CD4-positive, alpha-beta T cell (primary cell): ENCODE measurements around the gene OR6K6. TPM values are rescaled to one million over a fixed set of nuclear protein-coding genes. Genes with fewer than 3 reads are reported as not detected.

Source experiments
- ATAC-seq: fragments of 200-7000 bp; cut with Tn5 transposase; one replicate; pipeline ENCODE4 v1.10.0; 2022; ENCODE audit warnings: mild to moderate bottlenecking; ENCODE audit not compliant: poor library complexity
- CTCF ChIA-PET: fragments of 350-600 bp; sonication (Branson Sonifier 250); formaldehyde crosslinking; loops from one replicate; lab custom pipeline; 2021; ENCODE audit warnings: antibody characterized with exemption, inconsistent platforms; lab: Charles Lee
- POLR2A ChIA-PET: fragments of 350-600 bp; sonication (Branson Sonifier 250); formaldehyde crosslinking; loops from one replicate; lab custom pipeline; 2021; ENCODE audit warnings: antibody characterized with exemption, inconsistent platforms; lab: Charles Lee
- DNase-seq, 14 experiments: peaks; one replicate each; pipeline ENCODE4 v3.0.0-alpha.2; 2013 to 2020; ENCODE audit warnings: mixed read lengths in 2 of 14
- H3K27ac ChIP-seq, 2 donors: one replicate each; pipeline versions ENCODE4 v1.5.1 to v1.7.0; 2013; ENCODE audit warnings: low read length in 2 of 2, low read depth in 1 of 2, mild to moderate bottlenecking in 1 of 2
- H3K27me3 ChIP-seq, 2 experiments: 1 replicate in 1 of 2; 2 replicates in 1 of 2; pipeline versions ENCODE4 v1.6.1 to v1.7.0; 2013; ENCODE audit warnings: low read length in 2 of 2, control low read depth in 1 of 2, mild to moderate bottlenecking in 1 of 2, moderate library complexity in 1 of 2; ENCODE audit not compliant: insufficient read depth in 2 of 2, control insufficient read depth in 1 of 2
- H3K36me3 ChIP-seq: one replicate; pipeline ENCODE4 v1.6.1; 2013; ENCODE audit warnings: low read length, control low read depth; ENCODE audit not compliant: insufficient read depth
- H3K4me1 ChIP-seq: one replicate; pipeline ENCODE4 v1.6.1; 2013; ENCODE audit warnings: low read length, control low read depth; ENCODE audit not compliant: insufficient read depth
- H3K4me3 ChIP-seq: one replicate; pipeline ENCODE4 v1.5.1; 2013; ENCODE audit warnings: mild to moderate bottlenecking, low read length, moderate library complexity
- H3K9me3 ChIP-seq, 2 experiments: 1 replicate in 1 of 2; 2 replicates in 1 of 2; pipeline versions ENCODE4 v1.6.1 to v1.7.0; 2013; ENCODE audit warnings: low read length in 2 of 2, mild to moderate bottlenecking in 2 of 2, control low read depth in 1 of 2, moderate library complexity in 1 of 2; ENCODE audit not compliant: control insufficient read depth in 1 of 2, insufficient read depth in 1 of 2
- H3K27ac Mint-ChIP-seq: one replicate; pipeline ENCODE4 v1.8.0; 2020; ENCODE audit warnings: mixed read lengths
- H3K27me3 Mint-ChIP-seq: one replicate; pipeline ENCODE4 v1.8.0; 2021; ENCODE audit warnings: mixed read lengths
- H3K36me3 Mint-ChIP-seq: one replicate; pipeline ENCODE4 v1.8.0; 2021; ENCODE audit warnings: low read depth, mixed read lengths
- H3K4me1 Mint-ChIP-seq: one replicate; pipeline ENCODE4 v1.8.0; 2021; ENCODE audit warnings: low read depth, mixed read lengths
- H3K4me3 Mint-ChIP-seq: one replicate; pipeline ENCODE4 v1.8.0; 2020; ENCODE audit warnings: mild to moderate bottlenecking, mixed read lengths
- H3K9me3 Mint-ChIP-seq: one replicate; pipeline ENCODE4 v1.8.0; 2020; ENCODE audit warnings: mixed read lengths
- intact Hi-C, 2 experiments: fragments of 100-400 bp; cut with DNase I in 1 of 2; cut with micrococcal nuclease in 1 of 2; formaldehyde crosslinking; loops; one replicate each; pipeline versions ENCODE4 v1.15.1 to v1.9.0; 2023 to 2025; cut with DNase I, micrococcal nuclease
- polyA plus RNA-seq, 2 donors: library from polyadenylated mRNA; unstranded; fragments of 120-200 nt; gene quantifications; one replicate each; pipeline ENCODE4 v1.2.1, GENCODE V29; 2013
- total RNA-seq, 174 experiments: library from RNA in 2 of 174; stranded (reverse) in 2 of 174; gene quantifications; one replicate each; pipeline ENCODE4 v1.2.3 and lab custom pipeline; 2021 to 2026
- TF ChIP-seq, protein P1 (sequence below): fragments of 200-600 bp; IDR thresholded peaks from one replicate; pipeline ENCODE4 v1.8.0; 2022; ENCODE audit warnings: antibody characterized with exemption, mild to moderate bottlenecking

The OR6K6 gene, protein sequence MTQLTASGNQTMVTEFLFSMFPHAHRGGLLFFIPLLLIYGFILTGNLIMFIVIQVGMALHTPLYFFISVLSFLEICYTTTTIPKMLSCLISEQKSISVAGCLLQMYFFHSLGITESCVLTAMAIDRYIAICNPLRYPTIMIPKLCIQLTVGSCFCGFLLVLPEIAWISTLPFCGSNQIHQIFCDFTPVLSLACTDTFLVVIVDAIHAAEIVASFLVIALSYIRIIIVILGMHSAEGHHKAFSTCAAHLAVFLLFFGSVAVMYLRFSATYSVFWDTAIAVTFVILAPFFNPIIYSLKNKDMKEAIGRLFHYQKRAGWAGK
- total RNA-seq (not detected), total RNA-seq (lab: John Stamatoyannopoulos, UW) (0 to 0.08 (median 0) reads per million in 172 experiments)
- polyA plus RNA-seq (2013, experiment 1 of 2) = not detected
- not detected for polyA plus RNA-seq (2013, experiment 2 of 2)

DNA sequence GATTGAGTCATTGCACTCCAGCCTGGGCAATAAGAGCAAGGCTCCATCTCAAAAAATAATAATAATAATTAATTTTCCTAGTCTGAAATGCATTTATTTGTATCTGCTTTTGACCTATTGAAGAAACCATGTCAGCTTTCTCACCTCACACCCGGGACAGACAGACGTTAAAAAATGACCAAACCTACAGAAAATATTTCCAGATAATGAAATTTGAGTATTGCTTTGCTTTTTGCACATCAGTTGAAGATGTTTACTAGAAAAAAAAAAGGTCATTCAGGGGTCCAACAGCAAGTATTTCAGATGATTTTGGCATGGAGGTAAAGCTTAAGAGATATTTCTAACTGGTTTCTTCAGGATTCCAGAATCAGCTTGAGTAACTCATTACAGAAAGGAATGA is at the start of gene OR6K6:
Gene OR6K6, plus strand, starts transcription at position 301 of the 400 bp plus-strand sequence. CDS start 168 bp downstream, outside the sequence.
- TF ChIP-seq, protein P1, sequence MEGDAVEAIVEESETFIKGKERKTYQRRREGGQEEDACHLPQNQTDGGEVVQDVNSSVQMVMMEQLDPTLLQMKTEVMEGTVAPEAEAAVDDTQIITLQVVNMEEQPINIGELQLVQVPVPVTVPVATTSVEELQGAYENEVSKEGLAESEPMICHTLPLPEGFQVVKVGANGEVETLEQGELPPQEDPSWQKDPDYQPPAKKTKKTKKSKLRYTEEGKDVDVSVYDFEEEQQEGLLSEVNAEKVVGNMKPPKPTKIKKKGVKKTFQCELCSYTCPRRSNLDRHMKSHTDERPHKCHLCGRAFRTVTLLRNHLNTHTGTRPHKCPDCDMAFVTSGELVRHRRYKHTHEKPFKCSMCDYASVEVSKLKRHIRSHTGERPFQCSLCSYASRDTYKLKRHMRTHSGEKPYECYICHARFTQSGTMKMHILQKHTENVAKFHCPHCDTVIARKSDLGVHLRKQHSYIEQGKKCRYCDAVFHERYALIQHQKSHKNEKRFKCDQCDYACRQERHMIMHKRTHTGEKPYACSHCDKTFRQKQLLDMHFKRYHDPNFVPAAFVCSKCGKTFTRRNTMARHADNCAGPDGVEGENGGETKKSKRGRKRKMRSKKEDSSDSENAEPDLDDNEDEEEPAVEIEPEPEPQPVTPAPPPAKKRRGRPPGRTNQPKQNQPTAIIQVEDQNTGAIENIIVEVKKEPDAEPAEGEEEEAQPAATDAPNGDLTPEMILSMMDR = no peak
- Histone ChIP-seq H3K4me3 (no peak within 1 kb of the TSS), H3K36me3 (no peaks in the 10 kb centered on the region), H3K4me1 (no peaks in the 10 kb centered on the region), H3K27ac (no peak within 1 kb of the TSS), H3K27me3 (no peaks in the 10 kb centered on the region), H3K9me3 (peaks cover 0 to 2% of the 10 kb centered on the region in 2 experiments)
- H3K4me3 Mint-ChIP-seq = no peak within 1 kb of the TSS
- H3K4me1 Mint-ChIP-seq = no peaks in the 10 kb centered on the region
- ChIA-PET CTCF (no interaction called here), POLR2A (no interaction called here)
- DNase-seq = no peak
- no peak for ATAC-seq
- H3K27me3 Mint-ChIP-seq = peaks cover 34% of the 10 kb centered on the region
- no peaks in the 10 kb centered on the region for H3K36me3 Mint-ChIP-seq
- H3K27ac Mint-ChIP-seq = no peak within 1 kb of the TSS
- intact Hi-C loops = no loop called here
- peaks cover 2% of the 10 kb centered on the region for H3K9me3 Mint-ChIP-seq

DNA sequence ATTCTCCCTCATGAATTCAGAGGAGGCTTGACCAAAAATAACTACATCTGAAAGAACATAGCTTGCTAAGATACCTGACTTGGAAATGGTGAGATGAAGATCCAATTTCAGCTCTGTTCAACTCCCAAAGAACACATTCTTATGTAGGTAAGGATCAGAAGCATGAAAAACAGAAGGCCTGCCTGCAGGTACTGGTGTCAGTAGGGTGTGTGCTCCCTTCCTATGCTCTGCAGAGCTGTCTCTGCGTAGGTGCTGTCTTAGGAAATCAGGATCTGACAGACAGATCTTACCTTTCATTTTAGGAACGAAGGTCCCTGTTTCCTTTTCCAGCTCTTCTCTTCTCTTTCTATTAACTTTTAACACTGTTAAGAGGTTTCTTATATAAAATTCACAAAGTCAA is 48.4 kb upstream of the OR6K6 start:
- Mint-ChIP-seq H3K27ac (no peak overlapping the region), H3K4me1 (no peaks in the 10 kb centered on the region), H3K27me3 (peaks cover 10% of the 10 kb centered on the region), H3K4me3 (no peak overlapping the region), H3K9me3 (no peaks in the 10 kb centered on the region), H3K36me3 (no peaks in the 10 kb centered on the region)
- DNase-seq (no peak), ATAC-seq (no peak)
- no peak overlapping the region for H3K4me3 ChIP-seq
- intact Hi-C loops = no loop called here
- H3K27me3 ChIP-seq = no peaks in the 10 kb centered on the region
- TF ChIP-seq, protein P1 = no peak
- no peaks in the 10 kb centered on the region for H3K4me1 ChIP-seq
- POLR2A ChIA-PET = no interaction called here
- H3K9me3 ChIP-seq = no peaks in the 10 kb centered on the region
- CTCF ChIA-PET = no interaction called here
- no peaks in the 10 kb centered on the region for H3K36me3 ChIP-seq
- H3K27ac ChIP-seq = no peak overlapping the region

DNA sequence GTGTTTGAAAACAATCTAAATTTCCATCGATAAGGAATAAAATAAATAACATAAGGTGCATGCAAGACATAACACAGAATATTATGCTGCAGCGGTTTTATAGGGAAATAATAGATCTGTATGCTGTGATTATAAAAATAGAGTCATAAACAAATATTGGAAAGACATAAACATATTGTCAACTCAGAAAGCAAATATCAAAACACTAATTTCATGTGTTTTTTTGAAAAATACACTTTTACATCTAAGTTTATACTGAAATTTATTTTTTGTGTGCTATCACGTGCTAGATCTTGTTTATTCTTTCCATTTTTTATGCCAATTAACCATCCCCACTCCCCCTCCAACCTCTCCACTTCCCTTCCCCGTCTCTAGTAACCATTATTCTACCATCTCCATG is 43.4 kb upstream of the OR6K6 start:
- H3K9me3 Mint-ChIP-seq = no peaks in the 10 kb centered on the region
- TF ChIP-seq, protein P1 = no peak
- CTCF ChIA-PET = no interaction called here
- H3K27ac ChIP-seq = no peak overlapping the region
- no peaks in the 10 kb centered on the region for H3K9me3 ChIP-seq
- H3K27ac Mint-ChIP-seq = no peak overlapping the region
- H3K36me3 Mint-ChIP-seq = no peaks in the 10 kb centered on the region
- no peak overlapping the region for H3K4me3 Mint-ChIP-seq
- no peaks in the 10 kb centered on the region for H3K36me3 ChIP-seq
- H3K27me3 Mint-ChIP-seq = peaks cover 38% of the 10 kb centered on the region
- H3K4me1 ChIP-seq = no peaks in the 10 kb centered on the region
- intact Hi-C loops = no loop called here
- no peaks in the 10 kb centered on the region for H3K4me1 Mint-ChIP-seq
- peaks cover 3 to 19% of the 10 kb centered on the region in 2 experiments for H3K27me3 ChIP-seq
- POLR2A ChIA-PET = no interaction called here
- ATAC-seq (no peak), DNase-seq (no peak)
- H3K4me3 ChIP-seq = no peak overlapping the region
